Chondrocyte (in vitro differentiated cells): ENCODE results near the gene WWTR1. TPM values are rescaled to one million over a fixed set of nuclear protein-coding genes. Genes with fewer than 3 reads are reported as not detected.

ENCODE experiments used
- DNase-seq: peaks from one replicate; pipeline ENCODE4 v3.0.0; 2021; ENCODE audit warnings: mixed read lengths, low spot score
- H3K27ac Mint-ChIP-seq: one replicate; pipeline ENCODE4 v1.8.0; 2021; ENCODE audit warnings: mild to moderate bottlenecking, moderate library complexity, mixed read lengths; ENCODE audit not compliant: unreplicated experiment
- H3K27me3 Mint-ChIP-seq: 2 replicates; pipeline ENCODE4 v1.8.0; 2021; ENCODE audit warnings: low read depth, mixed read lengths
- H3K36me3 Mint-ChIP-seq: 2 replicates; pipeline ENCODE4 v1.8.0; 2021; ENCODE audit warnings: low read depth, mixed read lengths
- H3K4me1 Mint-ChIP-seq: 2 replicates; pipeline ENCODE4 v1.8.0; 2021; ENCODE audit warnings: low read depth, mild to moderate bottlenecking, mixed read lengths
- H3K4me3 Mint-ChIP-seq: one replicate; pipeline ENCODE4 v1.8.0; 2021; ENCODE audit warnings: mild to moderate bottlenecking, moderate library complexity, mixed read lengths; ENCODE audit not compliant: unreplicated experiment
- H3K9me3 Mint-ChIP-seq: 2 replicates; pipeline ENCODE4 v1.8.0; 2021; ENCODE audit warnings: low read depth, mixed read lengths
- CTCF ChIP-seq: fragments of 200-600 bp; sonication (generic); IDR thresholded peaks from 2 replicates; pipeline ENCODE4 v1.5.0; 2021; ENCODE audit warnings: antibody characterized with exemption, mild to moderate bottlenecking, moderate library complexity
- total RNA-seq: library from RNA; stranded (reverse); gene quantifications from 3 replicates; pipeline ENCODE4 v1.2.1, GENCODE V29; 2021

Gene WWTR1
- total RNA-seq, 1 donor from 2014 or later: 107 TPM

GRCh38 chr3:149468504-149469212 lies 189.2 kb downstream of the WWTR1 start:
- Mint-ChIP-seq H3K9me3 (no peaks in the 10 kb centered on the region), H3K36me3 (no peaks in the 10 kb centered on the region), H3K4me3 (no peak overlapping the region), H3K27ac (peak overlapping the region; percentile 47), H3K4me1 (peaks cover 91% of the 10 kb centered on the region), H3K27me3 (no peaks in the 10 kb centered on the region)
- DNase-seq: no peak
- no peak for TF ChIP-seq CTCF

Other genes with a start within 250 kb of the WWTR1 start
- gene TM4SF4, start 183.3 kb downstream of the WWTR1 start, total RNA-seq: not detected in 3 replicates
- gene COMMD2, start 94.5 kb upstream of the WWTR1 start, total RNA-seq: 52.2 to 61.7 TPM (median 55.9 TPM) in 3 replicates
- not detected in 3 replicates for gene ANKUB1, start 134.5 kb upstream of the WWTR1 start, total RNA-seq
- gene RNF13, start 155.2 kb upstream of the WWTR1 start, total RNA-seq: 37.0 to 43.1 TPM (median 42.1 TPM) in 3 replicates